22Rv1 (cell line): ENCODE results near the gene IL4R.

Source experiments
- CTCF ChIP-seq: fragments of 450-650 bp; IDR thresholded peaks from 2 replicates; pipeline ENCODE4 v1.5.1; 2017; ENCODE audit warnings: mild to moderate bottlenecking
- ZFX ChIP-seq: fragments of 450-650 bp; IDR thresholded peaks from 2 replicates; pipeline ENCODE4 v1.6.1; 2017; ENCODE audit warnings: antibody characterized with exemption, borderline replicate concordance

DNA sequence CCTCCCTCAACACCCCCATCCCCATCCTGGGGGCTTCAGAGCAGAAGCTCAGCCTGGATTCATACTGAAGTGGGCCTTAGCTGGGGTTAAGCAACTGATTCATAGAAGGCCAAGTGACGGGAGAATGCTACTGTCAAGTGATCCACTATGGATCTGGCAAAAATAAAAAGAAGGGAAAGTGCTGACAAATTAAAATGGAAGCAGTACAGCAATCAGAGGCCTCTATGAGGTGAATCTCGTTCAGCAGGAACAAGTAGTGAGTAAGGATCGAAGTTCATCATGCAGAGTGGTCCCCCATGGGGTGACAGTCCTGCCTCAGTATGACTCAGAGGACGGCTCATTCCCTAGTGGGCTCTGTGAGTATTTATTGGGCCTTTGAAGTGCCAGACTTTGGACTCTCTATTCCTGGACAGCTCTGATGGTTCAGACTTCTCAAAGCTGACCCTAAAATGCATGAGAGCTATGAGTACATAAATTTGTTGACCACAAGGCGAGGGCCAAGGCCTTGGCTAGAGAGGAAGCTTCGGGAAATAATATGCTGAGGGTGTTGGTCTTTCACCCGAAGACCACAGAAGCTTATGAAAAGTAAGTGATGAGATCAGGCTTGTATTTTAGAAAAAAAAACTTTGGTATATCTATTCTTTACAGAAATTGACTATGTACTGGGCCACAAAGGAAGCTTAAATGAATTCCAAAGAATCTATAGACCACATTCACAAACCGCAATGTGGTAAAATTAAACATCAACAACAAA, 39.9 kb upstream of the IL4R start:
- TF ChIP-seq CTCF (no peak), ZFX (no peak)
